GM21360 (cell line): Measurements from ENCODE around the gene JADE1.

Experiments
- ATAC-seq: cut with Tn5 transposase; IDR thresholded peaks from one replicate; pipeline ENCODE4 v1.9.1; 2021; ENCODE audit warnings: mild to moderate bottlenecking, moderate library complexity; ENCODE audit not compliant: unreplicated experiment

JADE1 gene

GRCh38 chr4:128840711-128841318, 31.3 kb downstream of the JADE1 start:
- ATAC-seq: no peak

- ATAC-seq: no peak
These were observed 31.9 kb downstream of the JADE1 start for GRCh38 chr4:128841402-128841801.

DNA sequence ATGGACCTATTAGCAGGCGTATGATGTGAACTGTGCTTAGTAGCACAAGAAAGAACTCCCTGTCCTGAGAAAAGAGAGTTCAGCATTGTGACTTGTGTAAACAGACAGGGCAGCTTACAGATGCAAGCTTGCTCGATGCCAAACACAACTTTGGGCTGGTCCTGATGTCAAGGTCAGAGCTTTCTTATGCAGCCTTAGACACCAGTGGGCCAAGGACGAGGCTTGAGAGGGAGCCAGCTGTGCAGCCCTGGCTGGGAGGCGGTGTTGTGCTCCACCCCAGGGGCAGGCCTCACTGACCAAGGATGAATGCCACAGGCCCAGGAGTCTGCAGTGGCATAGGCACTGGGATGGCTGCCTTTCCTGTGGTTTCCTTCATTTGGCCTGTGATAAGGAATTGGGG, 35.4 kb downstream of the JADE1 start:
- no peak for ATAC-seq

GRCh38 chr4:128846063-128846462, 36.6 kb downstream of the JADE1 start:
- no peak for ATAC-seq

- no peak for ATAC-seq
These were observed 37.7 kb downstream of the JADE1 start for GRCh38 chr4:128847082-128847724.

- no peak for ATAC-seq
These were observed 39.0 kb downstream of the JADE1 start for GRCh38 chr4:128848461-128848860.

DNA sequence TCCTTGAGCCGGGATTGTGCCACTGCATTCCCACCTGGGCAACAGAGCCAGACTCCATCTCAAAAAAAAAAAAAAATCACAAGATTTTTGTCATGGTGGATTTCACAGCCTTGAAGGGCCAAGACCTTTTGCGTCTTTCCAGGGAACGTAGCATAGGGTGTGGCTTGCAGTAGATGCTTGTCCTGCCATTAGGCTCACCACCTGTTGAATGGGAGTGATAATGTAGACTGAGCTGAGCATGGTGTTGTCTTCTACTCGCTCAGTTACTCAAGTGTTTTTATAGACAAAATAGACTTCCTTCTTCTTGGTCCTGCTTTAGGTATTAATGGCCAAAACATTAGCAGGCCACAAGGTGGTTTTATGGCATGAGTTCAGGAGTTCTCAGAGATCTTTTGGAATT, 40.8 kb downstream of the JADE1 start:
- ATAC-seq: no peak

GRCh38 chr4:128853741-128854140, 44.2 kb downstream of the JADE1 start:
- ATAC-seq: no peak

DNA sequence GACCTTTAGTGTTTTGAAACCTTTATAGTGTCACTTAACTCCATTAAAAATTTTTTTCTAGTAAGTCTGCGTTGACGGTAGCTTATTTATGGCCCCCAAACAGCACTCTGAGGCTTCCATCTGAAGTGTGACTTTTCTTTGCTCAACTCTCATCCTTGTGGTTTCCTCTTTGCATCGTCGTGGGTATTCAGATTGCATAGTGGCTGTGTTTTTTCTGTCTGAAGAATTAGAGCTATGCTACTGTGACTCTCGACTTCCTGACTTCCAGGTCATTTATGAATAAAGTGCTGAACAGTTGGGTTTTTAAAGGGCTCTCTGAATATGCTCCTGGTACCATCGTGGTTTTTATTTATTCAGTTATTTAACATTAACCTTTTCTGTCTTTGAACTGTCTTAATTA, 44.9 kb downstream of the JADE1 start:
- no peak for ATAC-seq

- no peak for ATAC-seq
These were observed 46.1 kb downstream of the JADE1 start for GRCh38 chr4:128855621-128856020.

DNA sequence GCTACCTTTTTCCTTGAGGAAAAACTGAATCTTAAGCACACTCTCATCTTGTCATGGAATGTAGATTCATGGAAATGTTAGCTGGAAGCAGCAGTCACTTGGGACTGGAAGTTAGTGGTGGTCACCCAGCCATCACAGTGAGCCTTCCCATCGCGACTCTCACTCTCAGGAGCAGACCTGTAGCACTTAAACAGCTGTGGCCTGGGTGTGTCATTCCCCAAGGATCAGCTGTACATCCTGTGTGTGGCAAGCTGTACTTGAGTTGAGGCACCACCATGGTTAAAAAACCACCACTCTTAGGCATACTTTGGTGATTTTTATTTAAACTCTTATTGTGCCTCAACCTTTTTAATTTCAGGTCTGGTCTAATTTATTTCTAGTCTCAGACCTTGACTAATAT, 46.7 kb downstream of the JADE1 start:
- ATAC-seq: no peak

DNA sequence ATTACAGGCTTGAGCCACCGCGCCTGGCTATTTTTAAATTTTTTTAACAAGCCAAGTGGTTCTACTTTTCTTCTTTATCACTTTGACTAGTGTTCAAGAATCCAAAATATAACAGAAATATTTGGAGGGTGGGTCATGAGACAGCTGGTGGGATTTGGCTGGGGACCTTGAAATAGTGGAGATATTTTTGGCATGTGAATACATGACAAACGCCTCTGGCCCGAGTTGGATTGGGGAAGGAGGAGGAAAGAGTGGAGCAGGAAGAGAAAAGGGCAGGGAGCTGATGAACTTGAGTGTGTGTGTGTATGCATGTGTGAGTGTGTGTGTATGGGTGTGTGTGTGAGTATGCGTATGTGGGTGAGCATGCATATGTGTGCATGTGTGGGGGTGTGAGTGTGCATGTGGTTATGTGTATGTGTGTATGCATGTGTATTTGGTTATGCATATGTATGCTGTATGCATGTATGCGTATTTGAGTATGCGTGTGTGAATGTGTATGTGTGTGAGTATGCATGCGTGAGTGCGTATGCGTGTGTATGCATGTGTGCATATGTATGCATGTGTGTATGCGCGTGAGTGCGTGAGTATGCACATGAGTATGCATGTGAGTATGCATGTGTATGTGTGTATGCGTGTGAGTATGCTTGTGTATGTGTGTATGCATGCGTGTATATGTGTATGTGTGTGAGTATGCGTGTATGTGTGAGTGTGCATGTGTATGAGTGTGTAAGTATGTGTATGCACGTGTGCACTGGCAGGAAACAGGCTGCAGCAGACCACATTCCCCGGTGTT, 49.6 kb downstream of the JADE1 start:
- no peak for ATAC-seq

- ATAC-seq: no peak
These were observed 50.6 kb downstream of the JADE1 start for GRCh38 chr4:128859887-128860677.

GRCh38 chr4:128861856-128862518, 52.5 kb downstream of the JADE1 start:
- ATAC-seq: peak; percentile 5

GRCh38 chr4:128862608-128863311, 53.3 kb downstream of the JADE1 start:
- peak; percentile 64 for ATAC-seq

DNA sequence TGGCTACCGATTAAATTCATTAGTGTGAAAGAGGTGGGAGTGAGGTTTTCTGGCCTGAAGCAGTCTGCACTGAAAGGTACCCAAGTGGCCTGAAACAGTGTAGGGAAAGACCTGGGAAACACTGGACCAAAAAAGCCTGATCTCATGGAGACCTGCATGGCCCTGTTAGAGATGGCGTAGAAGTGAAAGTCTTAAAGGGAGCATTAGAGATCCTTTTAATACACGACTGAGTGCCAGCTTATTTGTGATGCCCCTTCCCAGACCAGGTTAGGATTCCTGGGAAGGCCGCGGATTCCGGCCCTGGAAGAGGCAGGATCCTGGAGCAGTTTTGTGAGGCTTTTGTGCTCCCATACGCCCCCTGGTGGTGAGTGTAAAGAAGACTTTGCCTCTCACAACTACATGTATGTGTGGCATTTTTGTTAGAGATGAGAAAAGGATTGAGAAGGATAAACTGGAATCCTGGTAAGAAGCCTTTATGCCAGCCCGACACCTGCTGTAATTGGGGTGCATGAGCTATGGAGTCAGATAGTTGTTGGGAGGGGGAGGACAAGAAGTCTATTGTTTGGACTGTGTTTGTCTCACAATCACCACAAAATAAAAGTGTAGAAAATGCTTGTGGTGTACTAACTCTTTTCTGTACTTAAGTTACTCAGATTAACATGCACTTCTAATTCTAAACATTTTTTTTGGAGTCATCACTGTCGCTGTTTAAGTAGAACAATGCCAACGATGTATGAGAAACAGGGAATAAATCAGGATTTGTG, 54.0 kb downstream of the JADE1 start:
- ATAC-seq: peak; percentile 25

GRCh38 chr4:128865132-128865531, 55.6 kb downstream of the JADE1 start:
- ATAC-seq: no peak

GRCh38 chr4:128866269-128866668, 56.8 kb downstream of the JADE1 start:
- ATAC-seq: no peak

GRCh38 chr4:128866691-128867090, 57.2 kb downstream of the JADE1 start:
- ATAC-seq: no peak
